CD4-positive, alpha-beta T cell treated with Interleukin-6 at 100 ng/mL for 8 hours (primary cell): ENCODE measurements around the gene BCAS1.

Source experiments
- DNase-seq: peaks from one replicate; pipeline ENCODE4 v3.0.0-alpha.2; 2020; ENCODE audit warnings: mixed read lengths, low spot score

BCAS1 gene

DNA sequence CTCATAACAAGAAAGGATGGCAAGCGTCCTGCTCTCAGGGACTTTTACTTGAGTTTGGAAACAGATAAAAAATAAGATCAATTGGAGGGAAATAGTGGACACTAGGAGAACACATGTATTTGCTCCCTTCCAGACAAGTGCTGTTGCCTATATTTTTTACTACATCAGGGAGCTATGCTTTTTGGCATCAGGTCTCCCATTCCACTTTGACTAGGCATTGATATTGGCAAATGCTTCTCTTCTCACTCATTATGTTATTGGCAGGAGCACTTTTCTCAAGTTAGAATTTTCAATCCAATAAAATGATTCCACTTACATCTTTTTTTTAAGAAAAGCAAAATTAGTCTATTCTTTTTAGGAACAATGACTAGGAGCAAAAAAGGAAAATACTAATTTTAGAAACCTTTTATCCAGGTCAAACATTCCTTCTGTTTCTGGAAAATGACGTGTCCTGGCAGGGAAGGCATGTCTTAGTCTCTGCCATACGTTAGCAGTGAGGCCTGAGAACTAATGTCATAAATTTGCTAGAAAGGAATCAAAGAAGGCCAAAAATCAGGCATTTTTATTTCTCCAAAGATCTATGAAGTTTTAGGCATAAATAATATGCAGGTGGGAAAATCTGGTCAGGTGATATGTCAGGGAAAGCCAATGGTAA, 21.4 kb downstream of the BCAS1 start:
- no peak for DNase-seq

DNA sequence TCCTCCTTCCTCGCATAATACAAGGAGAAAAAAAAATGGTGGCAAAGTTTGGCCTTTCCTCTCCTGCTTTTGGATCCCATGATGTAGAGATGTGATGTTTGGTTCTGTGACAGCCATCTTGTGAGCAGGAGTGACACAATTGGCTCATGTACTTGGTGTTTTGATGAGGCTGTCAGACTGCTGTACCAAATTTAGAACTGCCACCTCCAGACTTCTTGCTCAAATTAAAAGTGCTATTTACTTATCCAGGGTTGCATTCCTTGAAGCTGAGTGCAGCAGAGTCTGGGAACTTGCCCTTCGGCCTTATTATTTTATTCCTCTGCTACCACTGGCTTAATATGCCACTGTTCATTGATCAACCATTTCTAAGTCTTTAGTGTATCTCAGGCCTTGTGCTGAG, 21.9 kb downstream of the BCAS1 start:
- no peak for DNase-seq

DNA sequence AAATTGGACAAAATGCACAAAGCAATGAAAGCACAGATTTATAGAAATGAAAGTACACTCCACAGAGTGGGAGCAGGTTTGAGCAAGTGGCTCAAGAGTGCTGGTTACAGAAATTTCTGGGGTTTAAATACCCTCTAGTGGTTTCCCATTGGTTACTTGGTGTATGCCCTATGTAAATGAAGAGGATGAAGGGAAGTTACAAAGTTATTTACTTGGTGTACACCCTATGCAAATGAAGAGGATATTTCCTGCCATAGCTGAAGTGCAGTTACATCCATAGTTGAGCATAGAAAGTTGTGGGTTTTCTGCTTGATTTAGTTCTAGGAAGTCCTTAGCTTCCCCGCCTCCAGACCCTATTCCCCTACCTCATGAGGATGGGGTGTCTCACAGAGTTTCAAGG, 22.7 kb downstream of the BCAS1 start:
- DNase-seq: no peak

DNA sequence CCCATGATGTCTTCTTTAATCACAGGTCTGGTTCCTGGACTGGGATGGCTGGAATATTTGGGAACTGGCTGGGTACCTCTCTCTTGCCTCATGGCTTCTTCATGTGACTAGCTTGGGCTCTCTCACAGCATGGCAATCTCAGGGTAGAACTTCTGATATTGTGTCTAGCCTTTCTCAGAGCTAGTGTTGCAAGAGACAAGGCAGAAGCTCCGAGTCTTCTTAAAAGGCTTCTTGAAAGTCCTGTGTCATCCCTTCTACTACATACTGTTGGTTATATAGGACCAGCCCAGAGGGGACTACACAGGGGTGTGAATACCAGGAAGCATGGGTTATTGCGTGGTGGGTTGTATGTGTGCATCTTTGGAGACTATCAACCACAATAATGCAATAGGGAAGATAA, 23.3 kb downstream of the BCAS1 start:
- no peak for DNase-seq

DNA sequence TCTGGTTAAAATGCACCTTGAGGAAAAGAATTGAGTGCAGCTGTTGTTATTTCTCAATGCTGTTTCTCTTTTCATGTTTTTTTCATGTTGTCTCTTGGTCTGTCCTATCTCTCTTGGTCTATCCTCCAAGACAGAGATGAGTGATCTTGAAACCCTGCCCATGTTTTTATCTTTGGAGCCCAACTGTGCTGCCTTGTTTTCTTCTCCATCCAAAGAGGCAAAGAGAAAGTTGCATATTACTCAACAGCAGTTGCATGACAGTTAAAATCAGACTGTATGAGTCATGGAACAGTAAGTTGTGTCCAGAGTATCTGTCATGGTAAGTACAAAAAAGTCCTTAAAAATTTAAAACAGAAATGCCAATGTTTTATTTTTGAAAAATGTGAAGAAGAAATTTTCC, 26.2 kb downstream of the BCAS1 start:
- DNase-seq: no peak

DNA sequence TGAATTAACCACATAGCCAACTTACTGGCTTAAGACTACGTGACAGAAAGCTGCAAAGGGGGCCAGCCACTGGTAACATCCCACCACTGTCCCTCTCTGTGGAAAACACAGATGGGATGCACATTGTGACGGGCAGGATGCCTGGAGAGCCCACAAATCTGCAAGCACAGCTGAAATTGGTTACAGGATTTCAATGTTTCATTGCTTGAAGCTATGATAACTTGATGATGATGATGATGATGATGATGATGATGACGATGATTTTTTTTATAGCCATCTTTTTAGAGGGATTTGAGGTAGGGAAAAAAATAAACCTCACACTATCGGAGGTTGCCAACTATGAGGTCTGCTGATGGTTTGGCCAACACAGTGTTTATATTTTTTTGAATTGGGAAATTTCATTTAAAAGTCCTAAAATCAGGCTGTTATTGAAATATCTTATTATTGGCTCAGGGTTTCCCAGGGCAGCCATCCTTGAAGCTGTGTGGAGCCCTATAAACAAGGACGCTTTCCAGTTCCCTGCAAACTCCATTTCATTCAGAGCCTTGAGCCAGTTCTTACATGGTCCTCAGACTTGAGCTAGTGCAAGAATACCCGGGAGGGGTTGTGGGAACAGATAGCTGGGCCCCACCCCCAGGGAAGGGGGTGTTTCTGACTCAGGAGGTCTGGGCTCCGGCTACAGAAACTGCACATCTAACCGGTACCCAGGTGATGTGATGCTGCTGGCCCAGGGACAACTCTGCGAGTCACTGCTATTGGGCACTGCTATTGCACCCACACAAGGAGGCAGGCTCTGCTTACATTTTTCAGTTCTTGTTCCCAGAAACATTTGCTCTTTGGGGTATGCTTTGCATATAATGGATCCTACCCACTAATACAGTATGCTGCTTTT, 27.1 kb downstream of the BCAS1 start:
- DNase-seq: no peak

DNA sequence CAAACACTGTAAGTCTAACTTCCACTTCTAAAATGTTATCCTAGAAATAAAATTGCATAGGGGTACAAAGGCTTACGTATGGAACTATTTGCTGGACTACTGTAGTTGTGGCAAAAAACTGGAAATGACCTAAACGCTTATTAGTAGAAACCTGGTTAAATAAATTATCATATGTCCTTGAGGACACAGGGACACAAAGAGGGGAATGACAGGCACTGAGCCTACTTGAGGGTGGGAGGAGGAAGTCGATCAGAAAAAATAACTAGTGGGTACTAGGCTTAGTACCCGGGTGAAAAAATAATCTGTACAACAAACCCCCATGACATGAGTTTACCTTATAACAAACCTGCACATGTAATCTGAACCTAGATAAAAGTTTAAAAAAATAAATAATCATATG, 28.4 kb downstream of the BCAS1 start:
- DNase-seq: no peak

DNA sequence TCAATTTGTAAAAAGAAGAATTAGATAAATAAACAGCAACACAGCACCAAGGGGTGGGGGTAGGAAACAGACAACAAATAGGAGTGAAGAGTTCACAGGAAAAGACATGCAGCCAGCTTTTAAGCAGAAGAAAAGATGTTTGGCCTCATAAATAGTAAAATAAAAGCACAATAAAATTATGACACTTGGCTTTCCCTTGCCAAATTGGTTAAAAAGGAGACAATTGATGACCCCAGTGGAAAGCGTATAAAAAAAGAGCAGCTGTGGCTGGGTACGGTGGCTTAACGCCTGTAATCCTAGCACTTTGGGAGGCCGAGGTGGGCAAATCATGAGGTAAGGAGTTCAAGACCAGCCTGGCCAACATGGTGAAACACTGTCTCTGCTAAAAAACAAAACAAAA, 29.1 kb downstream of the BCAS1 start:
- DNase-seq: no peak

DNA sequence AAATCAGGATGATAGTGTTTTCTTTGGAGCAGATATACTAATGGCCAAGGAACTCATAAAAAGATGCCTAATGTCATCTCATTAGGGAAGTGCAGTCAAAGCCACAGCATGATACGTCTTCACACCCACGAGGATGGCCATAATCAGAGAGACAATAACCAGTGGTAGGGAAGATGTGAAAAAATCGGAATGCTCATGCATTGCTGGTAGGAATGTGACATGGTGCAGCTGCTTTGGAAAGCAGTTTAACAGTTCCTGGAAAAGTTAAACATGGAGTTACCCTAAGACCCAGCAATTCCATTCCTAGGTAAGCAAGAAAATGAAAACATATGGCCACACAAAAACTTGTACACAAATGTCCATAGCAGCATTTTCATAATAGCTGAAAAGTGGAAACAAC, 29.9 kb downstream of the BCAS1 start:
- DNase-seq: no peak

DNA sequence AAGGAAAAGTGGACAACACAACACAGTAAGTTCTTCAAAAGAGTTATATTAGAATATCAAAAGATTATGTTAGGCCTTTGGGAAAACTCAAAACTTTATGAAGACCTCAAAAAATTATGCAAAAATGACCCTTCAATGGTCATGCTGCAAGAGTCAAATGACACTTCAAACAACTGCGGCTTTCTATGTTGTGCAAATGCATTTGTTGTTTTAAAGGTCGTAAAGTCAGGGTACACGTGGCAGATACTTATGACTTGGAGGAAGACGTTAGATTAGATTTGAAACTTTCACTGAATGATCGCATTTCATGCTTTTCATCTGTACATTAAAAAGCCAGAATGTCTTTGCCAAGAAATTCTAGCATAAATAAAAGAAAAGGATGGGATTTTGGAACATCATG, 31.4 kb downstream of the BCAS1 start:
- DNase-seq: no peak

DNA sequence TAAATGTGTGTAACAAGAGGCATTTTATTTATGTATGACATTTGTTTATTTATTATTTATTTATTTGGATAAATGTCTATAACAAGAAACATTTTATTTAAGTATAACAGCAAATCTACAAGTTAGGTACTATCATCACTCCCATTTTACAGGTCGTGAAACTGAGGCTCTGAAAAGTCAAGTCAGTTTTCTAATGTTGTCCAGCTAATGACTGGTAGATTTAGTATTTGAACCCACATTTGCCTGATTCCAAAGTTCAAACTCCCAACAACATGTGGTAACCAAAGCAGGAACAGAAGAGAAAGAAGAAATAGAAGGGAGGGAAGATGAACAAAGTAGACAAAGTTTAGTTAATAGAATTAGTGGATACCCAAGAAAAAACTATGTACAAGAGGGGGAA, 32.9 kb downstream of the BCAS1 start:
- no peak for DNase-seq

DNA sequence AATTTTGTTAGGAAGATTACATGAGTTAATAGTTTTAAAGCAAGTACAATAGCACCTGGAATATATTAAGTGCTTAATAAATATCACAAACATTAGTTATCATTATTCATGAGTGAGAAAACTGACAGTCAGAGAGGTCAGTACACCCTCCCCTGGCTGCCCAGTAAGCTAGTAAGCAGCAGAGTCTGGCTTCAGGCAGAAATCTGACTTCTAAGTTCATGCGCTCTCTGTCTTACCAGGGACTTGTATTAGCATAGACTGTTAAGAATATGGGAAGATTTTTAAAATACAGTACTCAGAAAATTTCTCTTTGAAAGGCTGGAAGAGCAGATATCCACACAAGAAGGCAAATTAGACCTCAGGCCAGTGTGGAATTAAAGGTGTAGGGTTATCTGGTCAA, 40.8 kb downstream of the BCAS1 start:
- DNase-seq: no peak

DNA sequence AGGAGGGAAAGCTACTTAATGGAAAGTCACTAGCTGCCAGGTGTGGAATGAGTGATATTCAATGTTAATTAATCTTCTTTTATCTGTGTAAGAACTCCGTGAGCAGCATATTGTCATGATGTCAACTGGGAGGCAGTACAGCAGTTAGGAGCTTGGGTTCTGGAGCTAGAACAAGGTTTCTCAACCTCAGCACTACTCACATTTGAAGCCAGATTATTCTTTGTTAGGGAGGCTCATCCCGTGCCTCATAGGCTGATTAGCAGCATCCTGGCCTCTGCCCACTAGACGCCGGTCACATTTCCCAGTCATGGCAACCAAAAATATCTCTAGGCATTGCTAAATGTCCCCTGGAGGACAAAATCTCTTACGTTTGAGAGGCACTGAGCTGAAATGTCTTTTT, 41.2 kb downstream of the BCAS1 start:
- DNase-seq: no peak

DNA sequence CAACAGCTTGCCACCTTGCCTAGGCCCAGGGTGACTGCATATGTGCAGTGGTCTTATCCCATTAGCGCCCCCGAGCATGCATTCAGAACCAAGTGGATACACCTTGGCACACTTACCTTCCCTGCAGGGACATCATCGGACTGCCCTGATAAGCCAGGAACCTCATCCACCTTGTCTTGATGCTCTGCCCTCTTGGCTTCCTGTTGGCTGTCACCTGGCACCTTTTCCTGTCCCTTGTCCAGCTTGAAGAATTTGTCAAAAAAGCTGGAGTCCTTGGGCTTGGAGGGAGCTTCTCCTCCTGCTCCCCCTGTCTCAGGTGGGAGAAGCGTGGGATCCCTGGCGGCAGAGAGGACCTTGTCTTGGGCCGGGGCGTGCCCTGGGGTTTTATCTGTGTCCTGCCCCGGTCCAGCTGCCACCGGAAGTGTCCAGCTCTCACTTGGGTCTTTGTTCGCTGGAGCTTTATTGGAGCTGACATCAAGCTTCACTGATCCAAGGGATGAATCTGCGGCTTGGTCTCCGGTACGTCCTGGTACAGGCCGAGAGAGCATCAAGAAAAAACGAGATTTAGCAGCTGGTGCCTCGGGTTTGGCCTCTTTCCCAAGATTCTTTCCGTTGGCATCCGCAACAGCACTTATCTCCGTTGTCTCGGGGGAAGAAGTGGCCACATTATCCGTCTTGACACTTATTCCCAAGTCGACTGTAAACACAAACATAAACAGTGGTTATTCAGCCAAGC, 42.0 kb downstream of the BCAS1 start:
- no peak for DNase-seq

DNA sequence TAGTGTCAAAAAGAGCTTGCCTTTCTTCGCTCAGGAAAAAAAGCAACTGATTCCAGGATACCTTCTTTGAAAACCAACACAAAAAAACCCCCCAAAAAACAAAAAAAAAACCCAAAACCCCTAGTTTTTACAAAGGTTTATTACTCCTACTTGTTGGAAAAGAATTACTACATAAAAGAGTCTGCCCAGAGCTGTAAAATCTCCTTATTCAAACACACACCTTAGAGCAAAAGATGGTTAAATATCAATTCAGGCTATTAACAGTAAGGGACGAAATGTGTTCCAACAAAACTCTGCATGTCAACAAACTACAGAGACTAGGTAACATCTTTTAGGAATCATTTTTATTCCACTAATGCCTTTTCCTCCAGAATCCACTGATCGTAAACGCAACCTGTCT, 42.7 kb downstream of the BCAS1 start:
- no peak for DNase-seq

DNA sequence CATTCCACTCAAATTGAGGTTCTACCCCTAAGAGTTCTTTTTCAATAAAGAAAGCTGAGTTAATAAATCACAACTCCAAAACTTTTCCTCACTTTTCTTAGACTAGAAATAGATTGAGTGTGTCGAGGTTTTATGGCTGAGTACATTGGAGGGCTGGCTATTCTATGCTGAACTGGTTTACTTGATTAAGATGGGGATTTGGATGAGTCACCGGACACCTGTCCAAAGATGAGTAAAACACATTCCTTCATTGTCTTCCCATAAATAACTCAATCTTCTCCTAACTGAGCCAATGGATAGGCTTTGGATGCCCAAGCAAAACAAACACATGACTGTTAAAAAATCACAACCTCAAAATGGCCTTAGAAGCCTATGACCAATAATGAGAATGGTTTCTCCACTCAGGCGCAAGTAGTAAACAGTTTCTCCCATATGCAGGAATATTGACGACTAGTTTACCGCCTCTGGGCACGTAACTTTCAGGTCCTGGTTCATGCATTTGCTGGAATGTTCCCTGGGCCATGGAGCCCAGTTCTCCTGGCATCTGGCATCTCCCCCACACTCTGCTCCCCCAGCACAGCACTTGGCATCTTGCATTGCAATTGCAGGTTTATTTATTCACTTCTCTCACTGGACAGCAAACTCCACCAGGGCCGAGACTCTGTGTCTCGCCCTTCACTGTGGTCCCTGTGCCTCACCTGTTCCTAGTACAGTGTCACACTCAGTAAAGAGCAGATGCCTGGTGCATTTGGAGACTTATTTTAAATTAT, 43.9 kb downstream of the BCAS1 start:
- no peak for DNase-seq

DNA sequence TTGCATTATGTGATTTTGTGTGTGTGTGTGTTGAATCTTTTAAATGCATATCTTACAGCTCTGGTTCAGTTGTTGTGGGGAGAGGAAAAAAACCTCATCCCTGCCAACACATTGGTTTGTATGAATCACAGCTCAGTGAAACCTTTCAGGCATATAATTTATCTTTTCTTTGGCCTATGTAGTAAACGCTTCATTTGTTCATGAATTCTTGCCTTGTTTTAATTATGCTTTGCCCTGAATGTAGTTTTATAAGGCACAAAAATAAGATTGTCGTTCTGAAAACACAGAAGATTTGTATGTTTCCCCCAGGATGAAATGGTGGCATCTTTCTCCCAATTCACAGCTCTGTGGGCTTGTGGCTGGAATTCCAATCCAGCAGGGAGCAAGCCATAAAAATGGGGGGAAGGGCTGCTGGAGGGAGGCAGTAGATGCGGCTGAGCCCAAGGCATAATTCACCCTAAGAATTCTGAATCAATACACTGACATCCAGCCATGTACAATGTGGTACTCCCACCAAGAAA, 45.1 kb downstream of the BCAS1 start:
- DNase-seq: no peak

DNA sequence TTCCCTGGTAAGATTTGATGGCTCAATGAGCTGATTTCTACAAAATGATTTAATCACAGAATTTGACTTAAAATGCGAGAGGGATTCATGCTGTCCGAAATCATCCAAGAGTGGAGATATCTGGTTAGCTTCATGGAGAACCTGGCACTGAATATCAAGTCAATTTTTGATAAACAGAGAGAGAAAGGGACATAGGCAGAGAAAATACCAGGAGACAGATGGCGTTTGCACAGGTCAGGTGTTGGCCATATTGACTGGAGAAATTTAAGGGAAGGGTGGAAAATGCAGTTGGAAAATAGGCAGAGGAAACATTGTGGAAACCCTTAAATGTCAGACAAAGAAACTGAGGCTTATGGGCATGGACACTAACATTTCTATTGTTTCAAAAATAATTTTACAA, 47.0 kb downstream of the BCAS1 start:
- DNase-seq: no peak

DNA sequence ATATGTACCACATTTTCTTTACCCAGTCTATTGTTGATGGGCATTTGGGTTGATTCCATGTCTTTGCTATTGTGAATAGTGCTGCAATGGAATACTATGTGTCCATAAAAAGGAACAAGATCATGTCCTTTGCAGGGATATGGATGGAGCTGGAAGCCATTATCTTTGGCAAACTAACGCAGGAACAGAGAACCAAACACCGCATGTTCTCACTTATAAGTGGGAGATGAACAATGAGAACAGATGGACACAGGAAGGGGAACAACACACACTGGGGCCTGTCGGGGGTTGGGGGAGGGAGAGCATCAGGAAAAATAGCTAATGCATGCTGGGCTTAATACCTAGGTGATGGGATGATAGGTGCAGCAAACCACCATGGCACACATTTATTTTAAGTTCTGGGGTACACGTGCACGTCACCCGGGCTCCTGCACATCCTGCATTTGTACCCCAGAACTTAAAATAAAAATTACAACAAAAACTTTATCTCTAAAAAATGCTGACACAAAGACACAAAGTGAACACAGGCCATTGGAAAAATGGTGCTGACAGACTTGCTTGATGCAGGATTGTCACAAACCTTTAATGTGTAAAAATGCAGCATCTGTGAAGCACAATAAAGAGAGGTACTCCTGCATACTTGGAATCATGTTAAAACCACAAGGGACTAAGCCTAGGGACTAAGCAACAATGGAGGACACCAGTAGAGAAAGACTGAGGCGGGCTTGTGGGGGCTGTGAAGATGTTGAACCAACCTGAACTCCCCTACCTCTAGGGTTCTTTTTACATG, 48.8 kb downstream of the BCAS1 start:
- DNase-seq: no peak

DNA sequence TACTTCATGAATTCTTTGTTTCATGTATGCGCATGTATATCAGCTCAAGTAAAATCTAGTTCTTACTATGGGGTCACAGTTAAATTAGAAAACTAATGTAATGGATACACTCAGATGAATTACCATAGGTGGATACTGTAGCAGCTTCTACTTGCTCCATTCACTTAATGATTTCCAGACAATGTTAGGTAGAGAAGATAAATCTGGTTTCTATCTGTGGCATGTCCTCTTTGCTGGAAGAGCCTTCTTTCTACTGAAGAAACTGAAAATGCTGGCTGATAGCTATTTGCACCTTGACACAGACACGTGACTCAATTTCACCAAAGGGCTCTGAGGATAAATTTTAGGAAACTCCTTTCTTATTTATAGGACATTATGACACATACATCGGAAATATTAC, 49.5 kb downstream of the BCAS1 start:
- no peak for DNase-seq

DNA sequence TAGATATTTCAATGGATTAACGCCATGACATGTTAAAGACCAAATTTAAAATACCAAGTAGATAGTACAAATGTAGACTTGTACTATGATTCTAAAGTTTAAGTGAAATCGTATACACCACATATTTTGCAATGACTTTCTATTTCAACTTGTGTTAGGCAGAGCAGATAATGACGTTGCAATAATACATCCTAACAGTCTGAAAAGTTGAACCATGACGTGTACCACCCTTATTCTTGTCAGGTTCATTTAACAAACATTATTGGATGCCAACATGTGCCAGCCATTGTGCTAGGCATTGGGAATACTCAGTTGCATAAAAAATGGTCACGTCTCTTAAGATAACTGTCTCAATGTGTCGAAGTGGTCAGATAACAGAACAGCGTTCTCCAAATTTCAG, 50.0 kb downstream of the BCAS1 start:
- no peak for DNase-seq
